DMS79 treated with DMSO at 0.1 percent for 48 hours (cell line): ENCODE results near the gene FAM114A2.
"Not testable (repeated sequence)": the region's sequence is repeated elsewhere in the genome, so short reads cannot be mapped to it uniquely, and the experiment has no call there.

Experiments used
- DNase-seq: peaks from one replicate; lab custom pipeline; 2025; lab: John Stamatoyannopoulos, UW

Gene FAM114A2

GRCh38 chr5:154038707-154039457 lies at the start of gene FAM114A2, which contains the start of gene MFAP3:
Gene FAM114A2, minus strand, starts transcription at chr5:154038910. Its CDS starts 3,957 bp downstream, at chr5:154034953.
Gene MFAP3, plus strand, starts transcription at chr5:154038967. Its CDS starts 10,756 bp downstream, at chr5:154049723.
- peak; percentile 55 for DNase-seq

DNA sequence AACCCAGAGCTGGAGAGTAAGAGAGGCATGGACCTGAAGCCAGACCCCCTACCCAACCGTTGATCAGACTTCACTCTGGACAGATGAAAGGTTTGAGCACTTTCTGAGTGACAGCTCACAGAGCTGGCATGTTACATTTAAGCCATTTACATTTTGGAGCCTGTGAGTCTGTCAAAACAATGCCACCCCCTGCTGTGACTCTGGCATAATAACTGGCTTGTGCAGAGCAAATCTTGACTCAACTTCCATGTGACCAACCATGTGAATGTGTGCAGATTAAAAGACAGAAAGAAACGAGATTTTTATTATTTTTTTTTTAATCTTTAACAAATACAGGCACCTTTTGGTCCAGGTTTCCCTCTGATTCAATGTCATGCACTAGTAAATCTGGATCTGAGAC lies 48.5 kb upstream of the FAM114A2 start:
- no peak for DNase-seq

GRCh38 chr5:154086641-154087040 lies 47.9 kb upstream of the FAM114A2 start:
- no peak for DNase-seq

- DNase-seq, result no peak
Measured at GRCh38 chr5:154086146-154086545, 47.4 kb upstream of the FAM114A2 start.

GRCh38 chr5:154084062-154084639 lies 45.4 kb upstream of the FAM114A2 start:
- DNase-seq, result no peak

GRCh38 chr5:154081246-154081645 lies 42.5 kb upstream of the FAM114A2 start:
- DNase-seq, result no peak

DNA sequence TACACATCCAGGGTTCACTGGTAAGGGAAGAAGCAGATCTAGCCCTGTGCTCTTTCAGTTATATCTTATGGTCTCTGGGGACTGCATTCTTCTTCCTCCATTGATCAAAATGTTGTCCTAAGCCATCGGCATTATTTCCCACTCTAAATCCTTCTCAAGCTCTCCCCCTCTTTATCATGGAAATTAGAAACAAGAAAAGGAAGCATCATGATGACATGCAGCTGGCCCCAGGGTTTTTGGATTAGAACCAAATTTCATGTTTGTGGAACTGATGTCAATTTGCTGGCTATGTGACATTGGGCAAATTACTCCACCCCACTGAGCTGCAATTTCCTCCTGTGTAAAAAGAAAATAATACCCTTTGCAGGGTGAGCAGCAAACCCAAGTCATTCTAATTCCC lies 39.6 kb upstream of the FAM114A2 start:
- peak; percentile 61 for DNase-seq

GRCh38 chr5:154077696-154078095 lies 39.0 kb upstream of the FAM114A2 start:
- peak; percentile 46 for DNase-seq

DNA sequence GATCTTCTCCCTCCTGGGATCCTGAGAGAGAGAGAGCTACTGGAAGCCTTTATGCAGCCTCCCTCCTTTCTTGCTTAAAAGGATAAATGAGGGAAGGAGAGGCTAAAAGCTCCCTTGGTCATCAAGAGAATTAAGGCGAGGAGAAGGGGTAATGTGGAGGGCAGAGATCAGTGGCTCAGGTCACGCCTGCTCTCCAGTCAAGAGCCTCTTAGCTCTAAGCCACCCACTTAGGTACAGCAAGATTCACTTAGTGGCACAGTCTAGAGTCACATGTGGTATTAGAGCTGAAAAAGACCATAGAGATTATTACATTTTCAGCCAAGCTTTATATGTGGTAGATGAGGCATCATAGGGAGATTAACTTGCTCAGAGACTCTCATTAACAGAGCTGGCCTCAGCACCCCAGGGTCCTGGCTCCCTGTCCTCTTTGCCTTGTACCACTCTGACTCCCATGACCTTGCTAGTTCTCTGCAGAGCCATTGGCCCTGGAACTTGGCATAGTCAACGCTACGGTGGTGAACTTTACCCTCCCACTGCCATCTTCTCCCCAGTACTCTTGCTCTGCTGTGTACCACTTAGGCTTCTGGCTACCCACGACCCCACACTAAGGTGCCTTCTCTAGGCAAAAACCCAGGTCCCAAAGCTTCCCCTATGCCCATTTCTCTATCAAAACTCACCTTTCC lies 37.7 kb upstream of the FAM114A2 start:
- DNase-seq, result peak; percentile 79

DNA sequence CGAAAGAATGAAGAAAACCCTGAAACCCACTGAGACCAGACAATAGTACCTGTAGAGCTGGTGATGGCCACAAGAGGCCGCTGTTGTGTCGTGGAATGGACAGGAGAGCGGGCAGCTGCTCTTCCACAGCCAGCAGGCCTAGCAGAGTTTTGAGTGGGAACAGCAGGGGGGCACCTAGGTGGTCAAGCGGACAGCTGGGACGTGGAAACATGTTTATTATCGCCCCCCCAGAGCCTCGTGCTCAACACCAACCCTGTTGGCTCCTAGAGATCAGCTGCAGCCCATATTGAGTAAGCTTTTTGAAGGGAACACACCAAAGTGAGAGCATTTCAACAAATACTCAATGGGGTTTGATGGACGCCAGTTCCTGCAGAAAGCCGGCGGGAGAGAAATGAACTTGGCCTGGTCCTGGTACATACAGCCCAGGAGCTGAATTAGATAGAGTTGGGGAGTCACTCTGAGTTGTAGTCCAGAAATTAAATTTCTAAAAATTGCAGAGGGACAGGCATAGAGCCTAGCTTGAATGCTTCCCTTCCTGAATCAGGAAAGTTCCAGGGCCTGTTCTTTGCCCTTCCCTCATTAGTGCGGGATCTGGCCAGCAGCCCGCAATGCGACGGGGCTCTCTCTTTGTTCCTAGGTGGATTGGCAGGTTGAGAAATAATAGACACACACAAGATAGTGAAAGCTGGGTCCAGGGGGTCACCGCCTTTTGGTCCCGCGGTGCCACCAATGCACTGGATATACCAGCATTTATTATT lies 33.9 kb upstream of the FAM114A2 start:
- peak; percentile 71 for DNase-seq

DNA sequence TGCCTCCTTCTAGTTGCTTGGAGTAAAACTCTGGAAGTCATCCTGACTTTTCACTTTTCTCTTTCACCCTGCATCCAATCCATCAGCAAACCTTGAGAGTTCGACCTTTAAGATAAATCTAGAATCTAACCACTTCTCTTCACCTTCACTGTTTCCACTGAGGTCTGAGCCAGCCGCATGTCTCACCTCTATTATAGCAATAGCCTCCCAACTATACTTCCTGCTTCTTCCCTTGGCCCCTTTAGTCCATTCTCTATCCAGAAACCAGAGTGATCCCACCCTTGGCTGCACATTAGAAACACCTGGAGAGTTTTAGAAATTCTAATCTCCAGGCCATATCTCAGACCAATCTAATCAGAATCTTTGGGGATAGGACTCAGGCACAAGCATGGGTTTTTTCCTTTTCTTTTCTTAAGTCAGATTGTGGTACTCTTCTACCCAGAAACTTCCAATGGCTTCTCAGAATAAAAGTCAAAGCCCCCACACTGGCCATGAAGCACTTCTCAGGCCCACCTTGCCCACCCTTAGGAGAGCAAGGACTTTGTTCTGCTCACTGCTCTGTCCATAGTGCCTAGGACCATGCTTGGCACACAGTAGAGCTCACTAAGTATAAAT lies 33.2 kb upstream of the FAM114A2 start:
- no peak for DNase-seq

DNA sequence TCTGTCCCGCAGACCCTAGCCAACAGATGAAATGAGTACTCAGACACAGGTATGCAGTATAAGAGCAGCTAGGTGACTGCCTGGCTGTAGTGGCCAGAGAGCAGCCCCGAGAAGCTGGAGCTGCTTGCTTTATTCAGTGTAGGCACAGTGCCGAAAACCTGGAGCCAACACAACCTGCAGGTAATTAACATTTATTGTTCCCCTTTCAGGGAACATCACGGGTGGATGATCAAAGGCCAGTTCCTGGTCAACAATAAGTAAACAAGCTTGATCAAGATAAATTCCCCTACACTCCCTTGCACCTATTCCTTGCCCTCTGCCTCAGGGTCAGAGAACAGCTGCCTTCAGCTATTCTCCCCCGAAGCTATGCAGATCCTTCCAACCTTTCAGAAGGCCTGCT lies 31.1 kb upstream of the FAM114A2 start:
- DNase-seq, result not testable (repeated sequence)

- DNase-seq, result no peak
Measured at GRCh38 chr5:154065971-154066370, 27.3 kb upstream of the FAM114A2 start.

DNA sequence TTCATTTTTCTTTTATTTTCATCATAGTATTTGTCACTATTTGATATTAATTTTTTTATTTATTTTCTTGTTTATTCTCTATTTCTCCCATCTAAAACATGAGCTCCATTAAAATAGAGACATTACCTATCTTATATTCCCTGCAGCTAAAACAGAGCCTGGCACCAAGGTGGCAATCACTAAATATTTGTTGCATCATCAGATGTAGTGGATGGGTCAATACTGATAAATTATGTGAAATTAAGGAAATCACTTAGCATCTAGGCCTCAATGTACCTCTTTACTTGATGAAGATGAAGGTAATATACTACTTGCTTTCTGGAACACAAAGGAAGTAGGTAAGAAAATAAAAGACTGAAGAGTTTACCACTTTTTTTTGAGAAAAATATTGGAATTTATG lies 24.7 kb upstream of the FAM114A2 start:
- DNase-seq, result no peak

GRCh38 chr5:154060606-154061005 lies 21.9 kb upstream of the FAM114A2 start:
- no peak for DNase-seq

DNA sequence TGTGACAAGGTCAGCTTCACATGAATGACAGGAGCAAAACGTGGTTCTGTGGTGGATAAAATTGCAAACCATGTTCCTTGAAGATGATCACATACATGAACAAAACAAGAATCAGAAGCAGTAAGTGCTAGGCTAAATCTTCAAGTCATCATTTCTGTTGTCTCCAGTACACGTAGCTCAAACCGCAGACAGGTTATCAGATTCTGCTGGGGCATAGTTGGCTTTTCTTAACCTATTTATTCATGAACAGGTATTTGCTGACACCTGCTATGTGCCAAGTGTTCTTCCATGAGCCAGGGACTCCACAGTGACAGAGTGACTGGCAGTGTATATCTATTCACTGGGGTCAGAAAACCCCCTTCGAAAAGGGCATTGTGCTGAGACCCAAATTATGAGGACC lies 20.9 kb upstream of the FAM114A2 start:
- no peak for DNase-seq

- no peak for DNase-seq
Measured at GRCh38 chr5:154059039-154059430, 20.3 kb upstream of the FAM114A2 start.

GRCh38 chr5:154058055-154059038 lies 19.6 kb upstream of the FAM114A2 start:
- peak; percentile 47 for DNase-seq

- no peak for DNase-seq
Measured at GRCh38 chr5:154055201-154055600, 16.5 kb upstream of the FAM114A2 start.

DNA sequence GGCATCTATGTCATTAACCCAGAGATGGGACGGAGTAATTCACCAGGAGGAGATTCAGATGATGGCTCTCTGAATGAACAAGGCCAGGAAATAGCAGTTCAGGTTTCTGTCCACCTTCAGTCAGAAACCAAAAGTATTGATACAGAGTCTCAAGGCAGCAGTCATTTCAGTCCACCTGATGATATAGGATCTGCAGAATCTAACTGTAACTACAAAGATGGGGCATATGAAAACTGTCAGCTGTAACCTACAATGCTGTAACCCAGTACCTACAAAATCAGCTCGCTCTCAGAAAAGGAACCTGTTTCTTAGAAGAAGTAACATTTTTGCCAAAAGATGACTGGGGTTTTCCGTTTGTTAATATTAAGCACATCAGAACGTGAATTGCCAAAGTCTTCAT lies 14.8 kb upstream of the FAM114A2 start:
- no peak for DNase-seq

DNA sequence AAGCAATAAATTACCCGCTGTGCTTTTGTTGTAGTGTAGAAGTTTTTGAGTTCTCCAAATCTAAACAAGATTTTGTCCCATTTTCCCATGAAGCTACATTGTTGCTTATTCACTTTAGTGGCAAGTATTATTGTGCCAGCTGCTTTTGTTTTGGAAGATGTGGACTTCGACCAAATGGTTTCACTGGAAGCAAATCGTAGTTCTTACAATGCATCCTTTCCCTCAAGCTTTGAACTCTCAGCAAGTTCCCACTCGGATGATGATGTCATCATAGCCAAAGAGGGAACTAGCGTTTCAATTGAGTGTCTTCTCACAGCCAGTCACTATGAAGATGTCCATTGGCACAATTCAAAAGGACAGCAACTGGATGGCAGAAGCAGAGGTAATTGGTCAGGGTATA lies 10.9 kb upstream of the FAM114A2 start:
- no peak for DNase-seq
